ENCODE data around the gene SLC12A2.

GRCh38 chr5:128234928-128235641, 151.5 kb downstream of the SLC12A2 start:
- TF ChIP-seq REST (IDR thresholded peaks at IDR 0.05; ENCODE audit: unreplicated experiment) (no peak), CTCF (conservative IDR thresholded peaks at IDR 0.05; ENCODE audit: low read depth in 2 of 2) (no peak), ZNF331 (CRISPR knock-in tag; IDR thresholded peaks at IDR 0.05; ENCODE audit: low read depth) (no peak), EZH2phosphoT487 (IDR thresholded peaks at IDR 0.05; ENCODE audit: unreplicated experiment) (no peak), EZH2 (IDR thresholded peaks at IDR 0.05; ENCODE audit: low read depth, unreplicated experiment) (no peak), POLR2AphosphoS5 (IDR thresholded peaks at IDR 0.05; ENCODE audit: low read depth) (no peak), NANOG (IDR thresholded peaks at IDR 0.05; ENCODE audit: borderline replicate concordance) (no peak), CREB1 (CRISPR knock-in tag; IDR thresholded peaks at IDR 0.05; ENCODE audit: low read depth) (no peak), ETS1 (IDR thresholded peaks at IDR 0.05) (no peak), JUNB (IDR thresholded peaks at IDR 0.05; ENCODE audit: unreplicated experiment) (no peak), ZNF114 (CRISPR knock-in tag; IDR thresholded peaks at IDR 0.05) (no peak), STAT1 (IDR thresholded peaks at IDR 0.05; ENCODE audit: unreplicated experiment) (no peak)

Data from GM23338 (cell line).